ENCODE results near the gene FHL3.

The FHL3 gene

GRCh38 chr1:38004284-38005108 lies 818 bp downstream of the FHL3 start:
- in situ Hi-C loops (cut with MboI; ENCODE audit: low sequenced_read_pairs, unreplicated experiment): no loop called here
- peak; percentile 43 for DNase-seq (ENCODE audit: low spot score)
- TF ChIP-seq CTCF (IDR thresholded peaks at IDR 0.05; ENCODE audit: borderline replicate concordance, control extremely low read depth, extremely low read depth, insufficient read depth, missing control alignments): no peak

GRCh38 chr1:38003261-38004250 lies 1.8 kb downstream of the FHL3 start:
- TF ChIP-seq CTCF (IDR thresholded peaks at IDR 0.05; ENCODE audit: borderline replicate concordance, control extremely low read depth, extremely low read depth, insufficient read depth, missing control alignments): no peak
- DNase-seq (ENCODE audit: low spot score): no peak
- in situ Hi-C loops (cut with MboI; ENCODE audit: low sequenced_read_pairs, unreplicated experiment): no loop called here

- DNase-seq (ENCODE audit: low spot score): peak; percentile 22
- in situ Hi-C loops (cut with MboI; ENCODE audit: low sequenced_read_pairs, unreplicated experiment): no loop called here
Observed at GRCh38 chr1:38000529-38001455, 4.5 kb downstream of the FHL3 start.

GRCh38 chr1:38000233-38000528 lies 5.1 kb downstream of the FHL3 start:
- no peak for DNase-seq (ENCODE audit: low spot score)
- TF ChIP-seq CTCF (IDR thresholded peaks at IDR 0.05; ENCODE audit: borderline replicate concordance, control extremely low read depth, extremely low read depth, insufficient read depth, missing control alignments): no peak
- in situ Hi-C loops (cut with MboI; ENCODE audit: low sequenced_read_pairs, unreplicated experiment): no loop called here

More at GRCh38 chr1:38000529-38001455, 4.5 kb downstream of the FHL3 start:
- no peak for TF ChIP-seq CTCF (IDR thresholded peaks at IDR 0.05; ENCODE audit: borderline replicate concordance, control extremely low read depth, extremely low read depth, insufficient read depth, missing control alignments)

GRCh38 chr1:37999430-38000232 lies 5.7 kb downstream of the FHL3 start:
- no peak for TF ChIP-seq CTCF (IDR thresholded peaks at IDR 0.05; ENCODE audit: borderline replicate concordance, control extremely low read depth, extremely low read depth, insufficient read depth, missing control alignments)
- in situ Hi-C loops (cut with MboI; ENCODE audit: low sequenced_read_pairs, unreplicated experiment): no loop called here
- DNase-seq (ENCODE audit: low spot score): no peak

Data from GM13976 (cell line).